A549 (cell line): ENCODE measurements around the gene C16orf54.

Source experiments
- CEBPB ChIP-seq, 2 experiments: fragments of >200 bp in 1 of 2; sonication (Bioruptor Twin) in 1 of 2; formaldehyde crosslinking in 1 of 2; IDR thresholded peaks; 2 replicates each; pipeline ENCODE4 v1.6.1; 2012 to 2016
- EHMT2 ChIP-seq: fragments of 200-600 bp; sonication (generic); IDR thresholded peaks from 2 replicates; pipeline ENCODE4 v1.6.1; 2016; ENCODE audit warnings: antibody characterized with exemption, low read depth, mild to moderate bottlenecking, moderate library complexity
- EP300 ChIP-seq, 2 experiments: fragments of >200 bp; sonication (Bioruptor Twin); formaldehyde crosslinking; IDR thresholded peaks; 2 replicates in 1 of 2; 3 replicates in 1 of 2; pipeline ENCODE4 v1.6.1; 2016 to 2017
- NR3C1 ChIP-seq: fragments of >200 bp; sonication (Bioruptor Twin); formaldehyde crosslinking; IDR thresholded peaks from 3 replicates; pipeline ENCODE4 v1.6.1; 2017
- SMC3 ChIP-seq: fragments of >200 bp; sonication (Bioruptor Twin); formaldehyde crosslinking; IDR thresholded peaks from 3 replicates; pipeline ENCODE4 v1.6.1; 2018; ENCODE audit warnings: inconsistent platforms

- TF ChIP-seq EHMT2 (no peak), EP300 (IDR thresholded peaks at IDR 0.05) (no peak), NR3C1 (no peak), SMC3 (peak; percentile 47; the same call in 2 of the 3 replicates), CEBPB (IDR thresholded peaks at IDR 0.05) (no peak)
These were observed 16.7 kb downstream of the C16orf54 start for GRCh38 chr16:29729116-29729521.
